ENCODE data around the gene EBF3. TPM values are rescaled to one million over a fixed set of nuclear protein-coding genes. Genes with fewer than 3 reads are reported as not detected.

The EBF3 gene
- total and polyA plus RNA-seq, 9 of the 15 experiments (the other 6 are each of a cell fraction or from before 2014, with no cell fraction given): not detected

DNA sequence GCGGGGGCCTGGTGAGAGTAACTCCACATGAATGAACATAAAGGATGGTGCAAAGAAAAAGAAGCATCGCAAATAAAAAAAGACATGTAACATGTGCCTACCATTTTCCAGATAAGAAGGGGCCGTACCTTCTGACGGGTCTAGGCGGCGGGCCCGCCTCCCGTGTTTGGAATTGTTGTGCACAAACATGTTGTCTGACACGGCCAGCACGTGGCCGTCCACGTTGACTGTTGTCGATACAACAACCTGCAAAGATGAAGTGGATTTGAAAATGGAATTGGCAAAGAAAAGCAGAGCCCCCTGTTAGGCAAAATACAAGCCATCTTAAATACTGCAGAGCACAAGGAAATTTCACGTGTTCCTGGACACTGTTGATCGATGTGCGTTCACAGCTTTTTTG is 90.7 kb downstream of the EBF3 start:
- in situ Hi-C loops (cut with MboI) (no loop called here), intact Hi-C loops (cut with micrococcal nuclease) (no loop called here)
- no peak overlapping the region for H2AFZ ChIP-seq (ENCODE audit: low read depth, low read length)
- no peaks in the 10 kb centered on the region for H3K36me3 ChIP-seq (ENCODE audit: control insufficient read depth, insufficient read depth, low read length)
- no peak for FAIRE-seq
- H3K9ac ChIP-seq (ENCODE audit: insufficient read depth in 1 of 2, low read depth in 2 of 2, low read length in 2 of 2): no peak overlapping the region
- H3K9me3 ChIP-seq (replicated peaks; ENCODE audit: control insufficient read depth, insufficient read depth, low read depth, low read length): no peaks in the 10 kb centered on the region
- H3K79me2 ChIP-seq (ENCODE audit: control insufficient read depth, insufficient read depth, low read length): no peaks in the 10 kb centered on the region
- no peak overlapping the region for H3K4me2 ChIP-seq (ENCODE audit: insufficient read depth, low read length)
- no peak for ATAC-seq
- no TSS peak for BruUV-seq (replicated peaks)
- no peak for TF ChIP-seq KLF13 (tag; IDR thresholded peaks at IDR 0.05; ENCODE audit: borderline replicate concordance, low read depth)
- TF ChIP-seq HMBOX1 (IDR thresholded peaks at IDR 0.05): no peak
- no peak for TF ChIP-seq GABPB2 (CRISPR knock-in tag; conservative IDR thresholded peaks at IDR 0.05)
- TF ChIP-seq, protein P1, sequence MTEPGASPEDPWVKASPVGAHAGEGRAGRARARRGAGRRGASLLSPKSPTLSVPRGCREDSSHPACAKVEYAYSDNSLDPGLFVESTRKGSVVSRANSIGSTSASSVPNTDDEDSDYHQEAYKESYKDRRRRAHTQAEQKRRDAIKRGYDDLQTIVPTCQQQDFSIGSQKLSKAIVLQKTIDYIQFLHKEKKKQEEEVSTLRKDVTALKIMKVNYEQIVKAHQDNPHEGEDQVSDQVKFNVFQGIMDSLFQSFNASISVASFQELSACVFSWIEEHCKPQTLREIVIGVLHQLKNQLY (CRISPR knock-in tag; conservative IDR thresholded peaks at IDR 0.05): no peak
- no peak for TF ChIP-seq ZNF347 (CRISPR knock-in tag; IDR thresholded peaks at IDR 0.05; ENCODE audit: low read depth)
- no peak for TF ChIP-seq ARHGAP35 (IDR thresholded peaks at IDR 0.05; ENCODE audit: partially characterized antibody)
- no peak for TF ChIP-seq MTF1 (CRISPR knock-in tag; IDR thresholded peaks at IDR 0.05; ENCODE audit: borderline replicate concordance)
- no peak for TF ChIP-seq YY1 (IDR thresholded peaks at IDR 0.05; ENCODE audit: borderline replicate concordance in 1 of 3, control insufficient read depth in 1 of 3, extremely low read depth in 1 of 3, insufficient read depth in 3 of 3, insufficient read length in 1 of 3, insufficient replicate concordance in 2 of 3, low read depth in 1 of 3, low read length in 2 of 3)
- TF ChIP-seq TCF7 (IDR thresholded peaks at IDR 0.05; ENCODE audit: borderline replicate concordance): no peak
- TF ChIP-seq ZNF143 (CRISPR knock-in tag; IDR thresholded peaks at IDR 0.05): no peak
- TF ChIP-seq HEY1 (CRISPR knock-in tag; IDR thresholded peaks at IDR 0.05; ENCODE audit: borderline replicate concordance): no peak
- no peak for TF ChIP-seq RERE (CRISPR knock-in tag; IDR thresholded peaks at IDR 0.05; ENCODE audit: borderline replicate concordance)
- no peak for TF ChIP-seq ZNF830 (CRISPR knock-in tag; IDR thresholded peaks at IDR 0.05)
- CTCF ChIA-PET (ENCODE audit: low intra/inter-chr PET ratio): interaction anchor here (0.6 kb wide), 1 partner anchor 326 kb away, joined by 3 read pairs; no protein-coding TSS in a partner anchor
- POLR2A ChIA-PET: interaction anchor here (0.9 kb wide), 1 partner anchor 9 kb away, joined by 3 read pairs; no protein-coding TSS in a partner anchor
- no peaks in the 10 kb centered on the region for H4K20me1 ChIP-seq (replicated peaks; ENCODE audit: control insufficient read depth, insufficient read depth, low read length)
- peaks cover 2 to 33% of the 10 kb centered on the region in 2 experiments for H3K27me3 ChIP-seq (ENCODE audit: control insufficient read depth in 2 of 2, insufficient read depth in 2 of 2, low read length in 2 of 2)
- WGBS (ENCODE audit: insufficient coverage, low coverage, missing lambda C conversion rate): 0% methylated on average over 15 of the region's 16 CpGs
- DNase-seq (ENCODE audit: extremely low read depth in 1 of 4, low spot score in 3 of 4): no peak
- no peaks in the 10 kb centered on the region for H3K4me1 ChIP-seq (replicated peaks in 1 of 2; ENCODE audit: control insufficient read depth in 2 of 2, insufficient read depth in 2 of 2, low read length in 2 of 2)
- no peaks in the 10 kb centered on the region for H3K9me1 ChIP-seq (ENCODE audit: control insufficient read depth, insufficient read depth, low read length)
- no peak overlapping the region for H3K27ac ChIP-seq (ENCODE audit: extremely low read depth, low read depth, low read length)
- no peak overlapping the region for H3K4me3 ChIP-seq
